GM12891 (cell line): ENCODE measurements around the gene IER3.
A peak's percentile ranks its signal among the peaks of the same experiment; 100 is the strongest.

Experiments used
- PAX5 ChIP-seq: IDR thresholded peaks from 2 replicates; pipeline ENCODE4 v1.6.1; 2011; ENCODE audit warnings: low read length, moderate library complexity, mild to moderate bottlenecking; ENCODE audit not compliant: insufficient read depth, severe bottlenecking
- POLR2A ChIP-seq: IDR thresholded peaks from 2 replicates; pipeline ENCODE4 v1.6.1; 2011; ENCODE audit warnings: low read depth, low read length, control low read depth
- POLR2AphosphoS5 ChIP-seq: IDR thresholded peaks from 2 replicates; pipeline ENCODE4 v1.6.1; 2011; ENCODE audit warnings: low read depth, low read length, control low read depth
- SPI1 ChIP-seq: IDR thresholded peaks from 2 replicates; pipeline ENCODE4 v1.6.1; 2011; ENCODE audit warnings: low read depth, low read length, control low read depth
- TAF1 ChIP-seq: IDR thresholded peaks from 2 replicates; pipeline ENCODE4 v1.6.1; 2011; ENCODE audit warnings: low read depth, low read length, control low read depth

DNA sequence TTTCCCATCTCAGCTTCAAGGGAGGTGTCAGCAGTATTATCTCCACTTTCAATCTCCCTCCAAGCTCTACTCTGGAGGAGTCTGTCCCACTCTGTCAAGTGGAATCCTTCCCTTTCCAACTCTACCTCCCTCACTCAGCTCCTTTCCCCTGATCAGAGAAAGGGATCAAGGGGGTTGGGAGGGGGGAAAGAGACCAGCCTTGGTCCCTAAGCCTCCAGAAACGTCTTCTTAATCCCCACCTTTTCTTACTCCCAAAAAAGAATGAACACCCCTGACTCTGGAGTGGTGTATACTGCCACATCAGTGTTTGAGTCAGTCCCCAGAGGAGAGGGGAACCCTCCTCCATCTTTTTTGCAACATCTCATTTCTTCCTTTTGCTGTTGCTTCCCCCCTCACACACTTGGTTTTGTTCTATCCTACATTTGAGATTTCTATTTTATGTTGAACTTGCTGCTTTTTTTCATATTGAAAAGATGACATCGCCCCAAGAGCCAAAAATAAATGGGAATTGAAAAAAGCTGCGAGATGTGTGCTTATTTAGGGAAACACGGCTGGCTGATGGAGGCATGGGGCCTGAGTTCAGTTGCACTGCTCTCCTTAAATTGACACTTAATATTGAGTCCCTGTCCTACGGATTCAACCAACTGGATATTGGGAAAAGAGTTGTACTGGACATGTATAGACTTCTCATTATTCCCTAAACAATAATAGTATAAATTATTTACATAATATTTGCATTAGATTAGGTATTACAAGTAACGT lies 19.3 kb downstream of the IER3 start:
- TF ChIP-seq POLR2A (peak; percentile 70), POLR2AphosphoS5 (peak; percentile 83), PAX5 (no peak), TAF1 (no peak), SPI1 (no peak)
